ENCODE data around the gene OR10AD1.

- TF ChIP-seq, protein P1, sequence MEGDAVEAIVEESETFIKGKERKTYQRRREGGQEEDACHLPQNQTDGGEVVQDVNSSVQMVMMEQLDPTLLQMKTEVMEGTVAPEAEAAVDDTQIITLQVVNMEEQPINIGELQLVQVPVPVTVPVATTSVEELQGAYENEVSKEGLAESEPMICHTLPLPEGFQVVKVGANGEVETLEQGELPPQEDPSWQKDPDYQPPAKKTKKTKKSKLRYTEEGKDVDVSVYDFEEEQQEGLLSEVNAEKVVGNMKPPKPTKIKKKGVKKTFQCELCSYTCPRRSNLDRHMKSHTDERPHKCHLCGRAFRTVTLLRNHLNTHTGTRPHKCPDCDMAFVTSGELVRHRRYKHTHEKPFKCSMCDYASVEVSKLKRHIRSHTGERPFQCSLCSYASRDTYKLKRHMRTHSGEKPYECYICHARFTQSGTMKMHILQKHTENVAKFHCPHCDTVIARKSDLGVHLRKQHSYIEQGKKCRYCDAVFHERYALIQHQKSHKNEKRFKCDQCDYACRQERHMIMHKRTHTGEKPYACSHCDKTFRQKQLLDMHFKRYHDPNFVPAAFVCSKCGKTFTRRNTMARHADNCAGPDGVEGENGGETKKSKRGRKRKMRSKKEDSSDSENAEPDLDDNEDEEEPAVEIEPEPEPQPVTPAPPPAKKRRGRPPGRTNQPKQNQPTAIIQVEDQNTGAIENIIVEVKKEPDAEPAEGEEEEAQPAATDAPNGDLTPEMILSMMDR (conservative IDR thresholded peaks at IDR 0.05 in 1 of 2, IDR thresholded peaks at IDR 0.05 in 1 of 2; ENCODE audit: extremely low read depth in 1 of 2, insufficient read depth in 1 of 2, low read depth in 1 of 2, low read length in 2 of 2): no peak
- no peak for TF ChIP-seq EZH2 (IDR thresholded peaks at IDR 0.05; ENCODE audit: borderline replicate concordance, low read length)
Measured at GRCh38 chr12:48201091-48201490, 2.0 kb downstream of the OR10AD1 start.
